ENCODE results near the gene ZNF594.
"Not testable (repeated sequence)": the region's sequence is repeated elsewhere in the genome, so short reads cannot be mapped to it uniquely, and the experiment has no call there.

Gene ZNF594

DNA sequence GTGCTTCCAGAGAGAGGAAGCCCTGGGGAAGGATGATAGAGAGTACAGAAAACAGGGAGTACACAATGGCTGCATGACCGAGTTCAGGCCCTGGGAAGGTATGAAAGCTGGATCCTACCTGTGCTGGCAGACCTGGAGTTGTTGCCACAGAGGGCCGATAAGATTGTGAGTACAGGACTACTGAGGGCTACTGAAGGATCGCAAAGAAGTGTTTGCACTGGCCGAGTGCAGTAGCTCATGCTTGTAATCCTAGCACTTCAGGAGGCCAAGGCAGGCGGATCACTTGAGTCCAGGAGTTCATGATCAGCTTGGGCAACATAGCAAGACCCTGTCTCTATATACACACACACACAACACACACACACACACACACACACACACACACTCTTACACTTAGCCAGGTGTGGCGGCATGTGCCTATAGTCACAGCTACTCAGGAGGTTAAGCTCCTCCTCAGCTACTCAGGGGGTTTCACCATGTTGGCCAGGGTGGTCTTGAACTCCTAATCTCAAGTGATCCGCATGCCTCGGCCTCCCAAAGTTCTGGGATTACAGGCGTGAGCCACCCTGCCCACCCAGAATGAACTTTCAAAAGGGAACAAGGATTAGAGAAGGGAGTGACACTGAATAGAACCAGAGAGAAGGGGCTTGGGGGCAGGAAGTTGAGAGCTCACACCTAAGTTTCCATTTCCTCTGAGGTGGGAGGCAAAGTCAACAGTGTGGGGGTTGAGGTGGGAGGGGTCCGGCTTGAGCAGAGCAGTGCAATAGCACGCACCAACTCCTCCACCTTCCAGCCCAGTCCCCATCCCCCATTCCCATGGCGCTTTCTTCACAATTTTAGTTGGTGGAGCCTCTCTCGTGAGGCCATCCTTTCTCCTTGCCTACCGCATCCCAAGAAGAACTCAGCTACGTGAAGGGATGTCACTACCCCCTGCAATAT is 35.5 kb upstream of the ZNF594 start:
- TF ChIP-seq, protein P1, sequence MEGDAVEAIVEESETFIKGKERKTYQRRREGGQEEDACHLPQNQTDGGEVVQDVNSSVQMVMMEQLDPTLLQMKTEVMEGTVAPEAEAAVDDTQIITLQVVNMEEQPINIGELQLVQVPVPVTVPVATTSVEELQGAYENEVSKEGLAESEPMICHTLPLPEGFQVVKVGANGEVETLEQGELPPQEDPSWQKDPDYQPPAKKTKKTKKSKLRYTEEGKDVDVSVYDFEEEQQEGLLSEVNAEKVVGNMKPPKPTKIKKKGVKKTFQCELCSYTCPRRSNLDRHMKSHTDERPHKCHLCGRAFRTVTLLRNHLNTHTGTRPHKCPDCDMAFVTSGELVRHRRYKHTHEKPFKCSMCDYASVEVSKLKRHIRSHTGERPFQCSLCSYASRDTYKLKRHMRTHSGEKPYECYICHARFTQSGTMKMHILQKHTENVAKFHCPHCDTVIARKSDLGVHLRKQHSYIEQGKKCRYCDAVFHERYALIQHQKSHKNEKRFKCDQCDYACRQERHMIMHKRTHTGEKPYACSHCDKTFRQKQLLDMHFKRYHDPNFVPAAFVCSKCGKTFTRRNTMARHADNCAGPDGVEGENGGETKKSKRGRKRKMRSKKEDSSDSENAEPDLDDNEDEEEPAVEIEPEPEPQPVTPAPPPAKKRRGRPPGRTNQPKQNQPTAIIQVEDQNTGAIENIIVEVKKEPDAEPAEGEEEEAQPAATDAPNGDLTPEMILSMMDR (IDR thresholded peaks at IDR 0.05; ENCODE audit: borderline replicate concordance, control extremely low read depth, extremely low read depth, insufficient read depth, missing control alignments): no peak
- DNase-seq (ENCODE audit: low spot score): peak; percentile 69
- in situ Hi-C loops (cut with MboI; ENCODE audit: low sequenced_read_pairs, unreplicated experiment): no loop called here

DNA sequence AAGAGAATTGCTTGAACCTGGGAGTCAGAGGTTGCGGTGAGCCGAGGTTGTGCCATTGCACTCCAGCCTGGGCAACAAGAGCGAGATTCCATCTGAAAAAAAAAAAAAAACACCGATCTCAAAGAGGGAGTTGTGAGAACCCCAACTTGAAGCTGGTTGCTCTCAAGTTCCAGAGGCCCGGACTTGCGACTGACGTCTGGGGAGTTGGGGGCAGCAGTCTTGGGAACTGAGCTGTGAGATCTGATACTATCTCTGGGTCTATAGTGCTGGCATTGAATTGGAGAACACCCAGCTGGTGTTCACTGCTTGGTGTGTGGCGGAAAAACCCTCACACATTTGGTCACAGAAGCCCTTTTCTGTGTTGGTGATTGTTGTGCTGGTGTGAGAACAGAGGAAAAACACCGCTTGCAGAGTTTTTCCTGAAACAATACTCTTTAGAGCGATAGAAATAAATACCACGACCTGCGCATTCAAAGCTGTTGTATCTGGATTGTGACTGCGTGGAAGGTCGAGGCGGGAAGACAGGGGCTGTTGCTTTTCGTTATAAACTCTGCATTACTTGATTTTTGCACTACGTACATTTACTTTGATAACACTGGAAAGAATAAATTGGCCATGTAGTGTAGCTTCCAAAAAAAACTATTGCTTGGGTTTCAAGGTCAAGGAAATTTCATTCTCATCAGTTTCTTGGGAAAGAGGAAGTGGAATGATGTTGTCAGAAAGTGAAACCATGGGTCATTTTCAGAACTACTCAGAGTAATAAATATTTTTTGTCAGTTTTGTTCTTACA is 34.2 kb upstream of the ZNF594 start:
- TF ChIP-seq, protein P1 (IDR thresholded peaks at IDR 0.05; ENCODE audit: borderline replicate concordance, control extremely low read depth, extremely low read depth, insufficient read depth, missing control alignments): no peak
- no peak for DNase-seq (ENCODE audit: low spot score)
- in situ Hi-C loops (cut with MboI; ENCODE audit: low sequenced_read_pairs, unreplicated experiment): no loop called here

DNA sequence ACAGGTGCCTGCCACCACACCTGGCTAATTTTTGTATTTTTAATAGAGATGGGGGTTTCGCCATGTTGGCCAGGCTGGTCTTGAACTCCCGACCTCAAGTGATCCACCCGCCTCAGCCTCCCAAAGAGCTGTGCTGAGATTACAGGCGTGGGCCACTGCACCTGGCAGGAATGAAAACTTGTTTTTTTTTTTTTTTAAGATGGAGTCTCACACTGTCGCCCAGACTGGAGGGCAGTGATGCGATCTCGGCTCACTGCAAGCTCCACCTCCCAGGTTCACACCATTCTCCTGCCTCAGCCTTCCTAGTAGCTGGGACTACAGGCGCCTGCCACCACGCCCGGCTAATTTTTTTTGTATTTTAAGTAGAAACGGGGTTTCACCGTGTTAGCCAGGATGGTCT is 30.2 kb upstream of the ZNF594 start:
- not testable (repeated sequence) for DNase-seq (ENCODE audit: low spot score)

DNA sequence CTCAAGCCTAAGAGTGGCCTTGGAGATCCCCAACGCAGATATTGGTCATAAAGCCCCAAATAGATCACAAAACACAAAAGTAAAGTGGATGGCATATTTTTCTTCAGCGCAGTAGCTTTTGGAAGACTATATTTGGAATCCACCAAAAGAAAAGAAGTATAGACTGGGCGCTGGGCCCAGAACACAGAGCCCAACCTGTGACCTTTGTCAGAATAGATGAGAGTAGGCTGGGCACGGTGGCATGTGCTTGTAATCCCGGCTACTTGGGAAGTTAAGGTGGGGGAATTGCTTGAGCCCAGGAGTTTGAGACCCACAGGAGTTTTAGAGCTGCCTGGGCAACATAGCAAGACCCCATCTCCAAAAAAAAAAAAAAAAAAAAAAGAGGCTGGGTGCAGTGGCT is 28.4 kb upstream of the ZNF594 start:
- no peak for DNase-seq (ENCODE audit: low spot score)
- in situ Hi-C loops (cut with MboI; ENCODE audit: low sequenced_read_pairs, unreplicated experiment): no loop called here
- TF ChIP-seq, protein P1 (IDR thresholded peaks at IDR 0.05; ENCODE audit: borderline replicate concordance, control extremely low read depth, extremely low read depth, insufficient read depth, missing control alignments): no peak

More for the DNA sequence above, 30.2 kb upstream of the ZNF594 start:
- in situ Hi-C loops (cut with MboI; ENCODE audit: low sequenced_read_pairs, unreplicated experiment): not testable (repeated sequence)

DNA sequence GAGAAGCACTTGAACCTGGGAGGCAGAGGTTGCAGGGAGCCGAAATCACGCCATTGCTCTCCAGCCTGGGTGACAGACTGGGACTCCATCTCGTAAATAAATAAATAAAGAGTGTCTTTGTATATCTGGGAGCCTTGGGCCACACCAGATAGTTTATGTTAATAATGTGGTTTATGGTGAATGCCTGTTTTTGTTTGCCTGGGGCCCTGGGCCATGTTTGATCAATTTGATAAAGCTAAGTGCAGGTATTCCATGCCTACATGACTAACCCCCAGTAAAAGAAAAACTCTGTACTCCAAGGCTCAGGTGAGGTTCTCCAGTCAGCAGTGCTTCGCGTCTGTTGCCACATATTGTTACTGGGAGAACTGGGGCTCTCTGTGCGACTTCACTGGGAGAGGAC is 27.9 kb upstream of the ZNF594 start:
- in situ Hi-C loops (cut with MboI; ENCODE audit: low sequenced_read_pairs, unreplicated experiment): no loop called here
- TF ChIP-seq, protein P1 (IDR thresholded peaks at IDR 0.05; ENCODE audit: borderline replicate concordance, control extremely low read depth, extremely low read depth, insufficient read depth, missing control alignments): no peak
- no peak for DNase-seq (ENCODE audit: low spot score)

DNA sequence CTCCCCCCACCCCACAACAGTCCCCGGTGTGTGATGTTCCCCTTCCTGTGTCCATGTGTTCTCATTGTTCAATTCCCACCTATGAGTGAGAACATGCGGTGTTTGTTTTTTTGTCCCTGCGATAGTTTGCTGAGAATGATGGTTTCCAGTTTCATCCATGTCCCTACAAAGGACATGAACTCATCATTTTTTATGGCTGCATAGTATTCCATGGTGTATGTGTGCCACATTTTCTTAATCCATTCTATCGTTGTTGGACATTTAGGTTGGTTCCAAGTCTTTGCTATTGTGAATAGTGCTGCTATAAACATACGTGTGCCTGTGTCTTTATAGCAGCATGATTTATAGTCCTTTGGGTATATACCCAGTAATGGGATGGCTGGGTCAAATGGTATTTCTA is 25.9 kb upstream of the ZNF594 start:
- in situ Hi-C loops (cut with MboI; ENCODE audit: low sequenced_read_pairs, unreplicated experiment); DNase-seq (ENCODE audit: low spot score): not testable (repeated sequence)

DNA sequence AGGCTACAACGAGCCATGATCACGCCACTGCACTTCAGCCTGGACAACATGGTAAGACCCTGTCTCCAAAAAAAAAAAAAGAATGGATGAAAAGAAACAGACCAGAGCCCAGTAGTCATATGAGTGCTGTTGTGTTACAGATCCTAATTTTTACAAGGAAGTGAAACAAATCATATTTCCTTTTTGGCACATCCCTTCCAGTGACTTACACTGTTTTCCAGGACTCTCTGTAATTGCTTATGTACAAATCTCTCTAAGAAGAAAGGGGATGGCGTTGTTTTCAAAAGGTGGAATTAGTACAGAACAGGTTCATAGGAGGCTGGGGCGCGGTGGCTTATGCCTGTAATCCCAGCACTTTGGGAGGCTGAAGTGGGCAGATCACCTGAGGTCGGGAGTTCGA is 19.8 kb upstream of the ZNF594 start:
- in situ Hi-C loops (cut with MboI; ENCODE audit: low sequenced_read_pairs, unreplicated experiment): no loop called here
- TF ChIP-seq, protein P1 (IDR thresholded peaks at IDR 0.05; ENCODE audit: borderline replicate concordance, control extremely low read depth, extremely low read depth, insufficient read depth, missing control alignments): no peak
- DNase-seq (ENCODE audit: low spot score): no peak

Measured in GM13976 (cell line).